GM18868 (cell line): ENCODE measurements around the gene MAPT.
A peak's percentile ranks its signal among the peaks of the same experiment; 100 is the strongest.

Source experiments
- ATAC-seq: cut with Tn5 transposase; IDR thresholded peaks from one replicate; pipeline ENCODE4 v1.9.1; 2021; ENCODE audit warnings: mild to moderate bottlenecking, moderate library complexity; ENCODE audit not compliant: unreplicated experiment

Gene MAPT

DNA sequence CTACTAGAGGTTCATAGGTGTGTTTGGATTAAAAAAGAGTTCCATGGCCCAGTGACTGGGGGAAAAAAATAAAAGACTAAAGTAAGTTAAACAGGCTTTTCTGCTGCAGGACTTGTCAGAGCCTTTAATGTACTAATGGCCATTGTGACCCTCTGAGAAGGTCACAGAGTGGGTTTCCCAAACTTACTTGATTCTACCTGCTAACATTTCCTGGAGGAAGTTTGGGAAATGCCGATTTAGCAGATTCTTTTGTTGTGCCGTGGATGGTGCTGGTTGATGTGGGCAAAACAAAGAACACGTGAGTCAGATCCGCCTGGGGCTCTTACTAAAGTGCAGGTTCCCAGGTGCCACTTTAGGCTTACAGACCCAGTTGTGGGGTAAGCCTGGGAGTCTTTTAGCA lies 91.1 kb downstream of the MAPT start:
- no peak for ATAC-seq

DNA sequence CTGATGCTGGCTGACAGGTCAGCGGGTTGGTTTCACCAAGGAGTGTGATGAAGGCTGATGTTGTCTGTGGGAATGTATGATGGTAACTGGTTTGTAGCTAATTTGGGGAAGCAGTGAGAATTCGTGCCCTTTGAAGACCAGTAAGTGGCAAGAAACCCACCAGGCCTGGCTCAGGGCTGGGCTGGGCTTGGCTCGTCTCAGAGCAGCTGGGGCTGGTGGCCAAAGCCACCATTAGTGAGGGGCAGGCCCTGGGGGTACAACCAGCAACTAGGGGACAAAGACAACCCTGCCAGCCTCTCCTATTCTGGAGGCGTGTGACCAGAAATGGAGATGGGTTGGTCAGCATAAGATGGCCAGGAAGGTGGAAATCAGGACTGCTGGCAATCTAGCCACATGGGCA lies 91.7 kb downstream of the MAPT start:
- no peak for ATAC-seq

DNA sequence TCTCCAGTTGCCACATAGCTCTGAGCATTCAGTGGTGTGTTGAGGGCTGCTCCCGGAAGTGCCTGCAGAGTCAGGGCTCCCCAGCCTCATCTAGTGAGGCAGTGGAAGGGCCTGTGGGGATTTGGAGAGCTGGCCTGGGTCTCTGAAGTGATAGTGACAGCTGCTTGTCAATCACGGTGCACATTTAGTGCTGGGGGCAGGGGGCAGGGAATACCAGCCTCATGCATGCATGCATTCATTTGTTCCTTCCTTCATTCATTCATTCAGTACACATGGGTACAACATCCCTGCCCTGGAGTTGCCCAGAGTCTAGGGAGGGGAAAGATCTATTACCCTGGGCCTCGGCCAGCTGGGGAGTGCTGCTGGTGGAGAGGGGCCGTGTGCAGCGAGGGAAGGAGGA lies 93.4 kb downstream of the MAPT start:
- ATAC-seq: no peak

DNA sequence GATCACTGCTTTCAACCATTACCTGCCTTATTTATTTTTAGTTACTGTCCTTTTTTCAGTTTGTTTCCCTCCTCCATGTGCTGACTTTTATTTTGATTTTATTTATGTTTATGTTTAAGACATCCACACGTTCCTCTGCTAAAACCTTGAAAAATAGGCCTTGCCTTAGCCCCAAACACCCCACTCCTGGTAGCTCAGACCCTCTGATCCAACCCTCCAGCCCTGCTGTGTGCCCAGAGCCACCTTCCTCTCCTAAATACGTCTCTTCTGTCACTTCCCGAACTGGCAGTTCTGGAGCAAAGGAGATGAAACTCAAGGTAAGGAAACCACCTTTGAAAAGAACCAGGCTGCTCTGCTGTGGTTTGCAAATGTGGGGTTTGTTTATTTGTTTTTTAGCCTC lies 95.4 kb downstream of the MAPT start:
- ATAC-seq: no peak

DNA sequence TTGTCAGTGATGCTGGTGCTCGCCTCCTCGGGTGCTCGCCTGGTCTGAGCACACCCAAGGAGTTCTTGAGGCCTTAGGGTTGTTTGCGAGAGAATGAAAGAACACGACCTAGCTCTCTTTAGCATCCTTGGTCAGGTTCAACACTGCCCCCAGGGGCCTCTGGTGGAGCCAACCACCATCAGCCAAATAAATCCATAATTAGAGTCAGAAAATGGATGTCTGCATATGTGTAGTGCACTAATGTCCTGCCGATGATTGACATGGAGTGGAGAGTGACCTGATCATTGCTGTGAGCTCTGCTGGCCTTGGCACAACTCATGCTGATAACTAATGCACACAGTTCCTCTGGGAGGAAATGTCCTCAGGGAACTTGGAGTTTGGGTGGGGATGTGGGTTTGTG lies 96.5 kb downstream of the MAPT start:
- no peak for ATAC-seq

DNA sequence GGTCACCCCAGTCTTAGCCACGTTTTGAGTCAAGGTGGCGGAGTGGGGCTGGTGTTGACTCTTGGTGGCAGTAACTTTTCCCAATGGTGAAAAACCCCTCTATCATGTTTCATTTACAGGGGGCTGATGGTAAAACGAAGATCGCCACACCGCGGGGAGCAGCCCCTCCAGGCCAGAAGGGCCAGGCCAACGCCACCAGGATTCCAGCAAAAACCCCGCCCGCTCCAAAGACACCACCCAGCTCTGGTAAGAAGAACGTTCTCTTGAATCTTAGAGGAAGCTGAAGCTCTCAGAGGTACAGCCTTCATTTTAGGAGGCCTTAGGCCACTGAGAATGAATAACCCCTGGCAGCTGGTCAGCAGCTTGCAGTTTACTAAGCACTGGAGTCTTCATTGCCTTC lies 97.0 kb downstream of the MAPT start:
- ATAC-seq: no peak

DNA sequence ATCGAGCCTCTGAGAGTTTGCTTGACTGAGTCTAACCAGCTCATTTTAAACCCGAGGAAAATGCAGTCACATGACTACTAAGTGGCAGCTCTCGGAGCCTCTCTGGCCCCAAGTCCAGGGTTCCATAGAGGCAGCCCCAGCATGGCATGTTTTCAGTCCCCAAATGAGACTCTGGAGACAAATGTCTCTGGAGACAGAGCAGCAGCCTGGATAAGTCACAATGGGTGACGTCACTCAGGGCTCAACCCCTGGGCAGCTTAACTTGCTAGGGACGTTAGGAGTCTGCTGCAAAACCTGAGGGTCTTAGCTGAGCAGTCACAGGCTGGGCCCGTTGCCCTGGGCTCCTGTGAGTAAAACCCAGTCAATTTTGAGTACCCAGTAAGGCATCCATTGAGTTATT lies 97.8 kb downstream of the MAPT start:
- no peak for ATAC-seq

DNA sequence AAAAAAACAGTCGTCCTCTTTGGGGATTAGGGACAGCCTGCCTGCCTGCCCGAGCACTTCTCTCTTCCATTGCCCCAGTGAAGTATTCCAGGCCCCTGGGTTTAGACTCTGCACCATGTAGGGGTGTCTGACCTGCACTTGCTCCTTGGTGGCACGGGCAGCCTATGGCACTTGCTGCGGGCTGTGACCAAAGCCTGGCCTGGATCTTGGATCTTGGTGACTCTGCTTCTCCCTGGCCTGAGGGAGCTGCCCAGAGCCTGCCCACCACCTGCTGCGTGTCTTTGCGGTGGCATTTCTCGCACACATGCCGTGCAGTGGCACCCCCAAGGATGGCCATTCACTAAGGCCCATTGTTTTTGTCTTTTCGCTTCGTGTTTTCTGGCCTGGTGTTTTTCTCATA lies 98.5 kb downstream of the MAPT start:
- ATAC-seq: no peak

DNA sequence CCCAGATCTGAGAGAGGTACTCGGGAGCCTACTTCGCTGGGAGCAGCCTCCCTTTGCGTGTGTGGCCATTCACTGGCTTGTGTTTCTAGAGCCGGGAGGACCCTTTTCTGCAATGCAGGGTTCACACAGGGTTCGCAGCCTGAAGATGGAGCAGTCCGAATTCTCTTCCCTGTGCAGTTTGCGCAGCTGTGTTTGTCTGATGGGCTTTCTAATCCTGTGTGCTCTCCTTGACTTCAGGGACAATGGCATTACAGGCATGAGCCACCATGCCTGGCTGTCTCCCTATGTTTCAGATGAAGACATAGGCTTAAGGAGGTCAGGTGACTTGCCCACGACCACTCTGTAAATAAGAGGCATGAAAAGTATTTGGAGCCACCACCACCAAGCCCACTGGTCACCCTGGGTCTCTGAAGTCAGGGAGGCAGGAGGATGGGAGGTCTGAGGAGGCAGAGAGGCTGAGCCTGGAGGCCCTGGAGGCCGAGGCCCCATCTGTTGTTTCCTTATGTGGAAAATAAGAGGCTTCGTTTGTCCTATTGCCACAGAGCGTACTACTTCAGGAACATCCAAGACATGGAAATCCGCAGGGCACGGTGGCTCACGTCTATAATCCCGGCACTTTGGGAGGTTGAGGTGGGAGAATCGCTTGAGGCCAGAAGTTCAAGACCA lies 99.7 kb downstream of the MAPT start:
- ATAC-seq: no peak

DNA sequence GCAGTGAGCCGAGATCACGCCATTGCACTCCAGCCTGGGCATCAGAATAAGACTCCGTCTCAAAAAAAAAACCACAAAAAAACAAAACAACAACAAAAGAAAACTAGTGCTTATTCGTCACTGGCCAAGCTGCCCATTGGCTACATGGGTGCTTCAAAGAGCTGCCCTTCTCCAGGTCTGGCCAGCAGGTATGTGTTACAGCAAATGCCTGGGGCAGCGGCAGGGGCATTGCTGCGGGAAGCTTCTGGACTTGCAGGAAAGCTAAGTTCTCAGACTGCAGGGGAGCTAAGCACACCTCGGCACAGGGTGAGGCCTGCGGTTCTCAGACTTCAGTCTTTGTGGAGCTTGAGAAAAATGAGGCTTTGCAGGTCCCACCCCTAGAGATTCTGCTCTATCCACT lies 100.6 kb downstream of the MAPT start:
- ATAC-seq: no peak

DNA sequence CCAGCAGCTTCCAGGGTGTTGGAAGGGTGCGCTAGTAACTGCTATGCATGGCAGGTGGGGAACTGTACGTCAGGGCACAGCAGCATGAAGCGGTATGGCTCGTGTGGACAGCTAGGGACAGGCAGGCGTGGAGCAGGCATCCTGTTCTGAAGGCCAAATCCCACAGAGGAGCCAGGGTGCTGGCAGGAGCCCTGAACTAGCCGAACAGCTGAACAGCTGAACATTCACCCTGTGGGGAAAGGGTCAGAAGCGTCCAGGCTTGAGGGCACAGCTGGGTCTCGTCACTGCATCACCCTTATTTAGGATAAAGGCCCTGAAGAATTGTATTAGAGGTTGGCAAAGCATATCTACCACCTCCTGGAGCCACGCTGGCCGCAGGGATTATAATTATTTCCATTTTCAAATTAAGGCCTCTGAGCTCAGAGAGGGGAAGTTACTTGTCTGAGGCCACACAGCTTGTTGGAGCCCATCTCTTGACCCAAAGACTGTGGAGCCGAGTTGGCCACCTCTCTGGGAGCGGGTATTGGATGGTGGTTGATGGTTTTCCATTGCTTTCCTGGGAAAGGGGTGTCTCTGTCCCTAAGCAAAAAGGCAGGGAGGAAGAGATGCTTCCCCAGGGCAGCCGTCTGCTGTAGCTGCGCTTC lies 101.4 kb downstream of the MAPT start:
- ATAC-seq: no peak

DNA sequence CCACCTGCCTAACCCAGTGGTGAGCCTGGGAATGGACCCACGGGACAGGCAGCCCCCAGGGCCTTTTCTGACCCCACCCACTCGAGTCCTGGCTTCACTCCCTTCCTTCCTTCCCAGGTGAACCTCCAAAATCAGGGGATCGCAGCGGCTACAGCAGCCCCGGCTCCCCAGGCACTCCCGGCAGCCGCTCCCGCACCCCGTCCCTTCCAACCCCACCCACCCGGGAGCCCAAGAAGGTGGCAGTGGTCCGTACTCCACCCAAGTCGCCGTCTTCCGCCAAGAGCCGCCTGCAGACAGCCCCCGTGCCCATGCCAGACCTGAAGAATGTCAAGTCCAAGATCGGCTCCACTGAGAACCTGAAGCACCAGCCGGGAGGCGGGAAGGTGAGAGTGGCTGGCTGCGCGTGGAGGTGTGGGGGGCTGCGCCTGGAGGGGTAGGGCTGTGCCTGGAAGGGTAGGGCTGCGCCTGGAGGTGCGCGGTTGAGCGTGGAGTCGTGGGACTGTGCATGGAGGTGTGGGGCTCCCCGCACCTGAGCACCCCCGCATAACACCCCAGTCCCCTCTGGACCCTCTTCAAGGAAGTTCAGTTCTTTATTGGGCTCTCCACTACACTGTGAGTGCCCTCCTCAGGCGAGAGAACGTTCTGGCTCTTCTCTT lies 102.1 kb downstream of the MAPT start:
- no peak for ATAC-seq

DNA sequence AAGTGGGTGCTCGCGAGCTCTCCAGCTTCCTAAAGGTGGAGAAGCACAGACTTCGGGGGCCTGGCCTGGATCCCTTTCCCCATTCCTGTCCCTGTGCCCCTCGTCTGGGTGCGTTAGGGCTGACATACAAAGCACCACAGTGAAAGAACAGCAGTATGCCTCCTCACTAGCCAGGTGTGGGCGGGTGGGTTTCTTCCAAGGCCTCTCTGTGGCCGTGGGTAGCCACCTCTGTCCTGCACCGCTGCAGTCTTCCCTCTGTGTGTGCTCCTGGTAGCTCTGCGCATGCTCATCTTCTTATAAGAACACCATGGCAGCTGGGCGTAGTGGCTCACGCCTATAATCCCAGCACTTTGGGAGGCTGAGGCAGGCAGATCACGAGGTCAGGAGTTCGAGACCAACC lies 102.8 kb downstream of the MAPT start:
- ATAC-seq: no peak

DNA sequence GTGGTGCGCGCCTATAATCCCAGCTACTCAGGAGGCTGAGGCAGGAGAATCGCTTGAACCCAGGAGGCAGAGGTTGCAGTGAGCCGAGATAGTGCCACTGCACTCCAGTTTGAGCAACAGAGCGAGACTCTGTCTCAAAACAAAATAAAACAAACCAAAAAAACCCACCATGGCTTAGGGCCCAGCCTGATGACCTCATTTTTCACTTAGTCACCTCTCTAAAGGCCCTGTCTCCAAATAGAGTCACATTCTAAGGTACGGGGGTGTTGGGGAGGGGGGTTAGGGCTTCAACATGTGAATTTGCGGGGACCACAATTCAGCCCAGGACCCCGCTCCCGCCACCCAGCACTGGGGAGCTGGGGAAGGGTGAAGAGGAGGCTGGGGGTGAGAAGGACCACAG lies 103.3 kb downstream of the MAPT start:
- no peak for ATAC-seq

DNA sequence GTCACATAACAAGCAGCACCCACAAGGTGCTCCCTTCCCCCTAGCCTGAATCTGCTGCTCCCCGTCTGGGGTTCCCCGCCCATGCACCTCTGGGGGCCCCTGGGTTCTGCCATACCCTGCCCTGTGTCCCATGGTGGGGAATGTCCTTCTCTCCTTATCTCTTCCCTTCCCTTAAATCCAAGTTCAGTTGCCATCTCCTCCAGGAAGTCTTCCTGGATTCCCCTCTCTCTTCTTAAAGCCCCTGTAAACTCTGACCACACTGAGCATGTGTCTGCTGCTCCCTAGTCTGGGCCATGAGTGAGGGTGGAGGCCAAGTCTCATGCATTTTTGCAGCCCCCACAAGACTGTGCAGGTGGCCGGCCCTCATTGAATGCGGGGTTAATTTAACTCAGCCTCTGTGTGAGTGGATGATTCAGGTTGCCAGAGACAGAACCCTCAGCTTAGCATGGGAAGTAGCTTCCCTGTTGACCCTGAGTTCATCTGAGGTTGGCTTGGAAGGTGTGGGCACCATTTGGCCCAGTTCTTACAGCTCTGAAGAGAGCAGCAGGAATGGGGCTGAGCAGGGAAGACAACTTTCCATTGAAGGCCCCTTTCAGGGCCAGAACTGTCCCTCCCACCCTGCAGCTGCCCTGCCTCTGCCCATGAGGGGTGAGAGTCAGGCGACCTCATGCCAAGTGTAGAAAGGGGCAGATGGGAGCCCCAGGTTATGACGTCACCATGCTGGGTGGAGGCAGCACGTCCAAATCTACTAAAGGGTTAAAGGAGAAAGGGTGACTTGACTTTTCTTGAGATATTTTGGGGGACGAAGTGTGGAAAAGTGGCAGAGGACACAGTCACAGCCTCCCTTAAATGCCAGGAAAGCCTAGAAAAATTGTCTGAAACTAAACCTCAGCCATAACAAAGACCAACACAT lies 104.9 kb downstream of the MAPT start, which contains the start of gene STH:
STH (plus strand) TSS at position 264 of the 913 bp plus-strand sequence; CDS start at position 294, 30 bp downstream.
- no peak for ATAC-seq

DNA sequence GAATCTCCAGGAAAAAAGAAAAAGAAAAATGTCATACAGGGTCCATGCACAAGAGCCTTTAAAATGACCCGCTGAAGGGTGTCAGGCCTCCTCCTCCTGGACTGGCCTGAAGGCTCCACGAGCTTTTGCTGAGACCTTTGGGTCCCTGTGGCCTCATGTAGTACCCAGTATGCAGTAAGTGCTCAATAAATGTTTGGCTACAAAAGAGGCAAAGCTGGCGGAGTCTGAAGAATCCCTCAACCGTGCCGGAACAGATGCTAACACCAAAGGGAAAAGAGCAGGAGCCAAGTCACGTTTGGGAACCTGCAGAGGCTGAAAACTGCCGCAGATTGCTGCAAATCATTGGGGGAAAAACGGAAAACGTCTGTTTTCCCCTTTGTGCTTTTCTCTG lies 105.5 kb downstream of the MAPT start:
- no peak for ATAC-seq

DNA sequence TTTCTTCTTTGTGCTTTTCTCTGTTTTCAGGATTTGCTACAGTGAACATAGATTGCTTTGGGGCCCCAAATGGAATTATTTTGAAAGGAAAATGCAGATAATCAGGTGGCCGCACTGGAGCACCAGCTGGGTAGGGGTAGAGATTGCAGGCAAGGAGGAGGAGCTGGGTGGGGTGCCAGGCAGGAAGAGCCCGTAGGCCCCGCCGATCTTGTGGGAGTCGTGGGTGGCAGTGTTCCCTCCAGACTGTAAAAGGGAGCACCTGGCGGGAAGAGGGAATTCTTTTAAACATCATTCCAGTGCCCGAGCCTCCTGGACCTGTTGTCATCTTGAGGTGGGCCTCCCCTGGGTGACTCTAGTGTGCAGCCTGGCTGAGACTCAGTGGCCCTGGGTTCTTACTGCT lies 105.9 kb downstream of the MAPT start:
- no peak for ATAC-seq

DNA sequence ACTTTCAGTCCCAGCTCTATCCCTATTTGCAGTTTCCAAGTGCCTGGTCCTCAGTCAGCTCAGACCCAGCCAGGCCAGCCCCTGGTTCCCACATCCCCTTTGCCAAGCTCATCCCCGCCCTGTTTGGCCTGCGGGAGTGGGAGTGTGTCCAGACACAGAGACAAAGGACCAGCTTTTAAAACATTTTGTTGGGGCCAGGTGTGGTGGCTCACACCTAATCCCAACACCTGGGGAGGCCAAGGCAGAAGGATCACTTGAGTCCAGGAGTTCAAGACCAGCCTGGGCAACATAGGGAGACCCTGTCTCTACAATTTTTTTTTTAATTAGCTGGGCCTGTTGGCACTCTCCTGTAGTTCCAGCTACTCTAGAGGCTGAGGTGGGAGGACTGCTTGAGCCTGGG lies 106.4 kb downstream of the MAPT start:
- ATAC-seq: no peak

DNA sequence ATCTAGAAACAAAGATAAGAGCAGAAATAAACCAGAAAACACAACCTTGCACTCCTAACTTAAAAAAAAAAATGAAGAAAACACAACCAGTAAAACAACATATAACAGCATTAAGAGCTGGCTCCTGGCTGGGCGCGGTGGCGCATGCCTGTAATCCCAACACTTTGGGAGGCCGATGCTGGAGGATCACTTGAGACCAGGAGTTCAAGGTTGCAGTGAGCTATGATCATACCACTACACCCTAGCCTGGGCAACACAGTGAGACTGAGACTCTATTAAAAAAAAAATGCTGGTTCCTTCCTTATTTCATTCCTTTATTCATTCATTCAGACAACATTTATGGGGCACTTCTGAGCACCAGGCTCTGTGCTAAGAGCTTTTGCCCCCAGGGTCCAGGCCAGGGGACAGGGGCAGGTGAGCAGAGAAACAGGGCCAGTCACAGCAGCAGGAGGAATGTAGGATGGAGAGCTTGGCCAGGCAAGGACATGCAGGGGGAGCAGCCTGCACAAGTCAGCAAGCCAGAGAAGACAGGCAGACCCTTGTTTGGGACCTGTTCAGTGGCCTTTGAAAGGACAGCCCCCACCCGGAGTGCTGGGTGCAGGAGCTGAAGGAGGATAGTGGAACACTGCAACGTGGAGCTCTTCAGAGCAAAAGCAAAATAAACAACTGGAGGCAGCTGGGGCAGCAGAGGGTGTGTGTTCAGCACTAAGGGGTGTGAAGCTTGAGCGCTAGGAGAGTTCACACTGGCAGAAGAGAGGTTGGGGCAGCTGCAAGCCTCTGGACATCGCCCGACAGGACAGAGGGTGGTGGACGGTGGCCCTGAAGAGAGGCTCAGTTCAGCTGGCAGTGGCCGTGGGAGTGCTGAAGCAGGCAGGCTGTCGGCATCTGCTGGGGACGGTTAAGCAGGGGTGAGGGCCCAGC lies 107.3 kb downstream of the MAPT start:
- ATAC-seq: no peak

DNA sequence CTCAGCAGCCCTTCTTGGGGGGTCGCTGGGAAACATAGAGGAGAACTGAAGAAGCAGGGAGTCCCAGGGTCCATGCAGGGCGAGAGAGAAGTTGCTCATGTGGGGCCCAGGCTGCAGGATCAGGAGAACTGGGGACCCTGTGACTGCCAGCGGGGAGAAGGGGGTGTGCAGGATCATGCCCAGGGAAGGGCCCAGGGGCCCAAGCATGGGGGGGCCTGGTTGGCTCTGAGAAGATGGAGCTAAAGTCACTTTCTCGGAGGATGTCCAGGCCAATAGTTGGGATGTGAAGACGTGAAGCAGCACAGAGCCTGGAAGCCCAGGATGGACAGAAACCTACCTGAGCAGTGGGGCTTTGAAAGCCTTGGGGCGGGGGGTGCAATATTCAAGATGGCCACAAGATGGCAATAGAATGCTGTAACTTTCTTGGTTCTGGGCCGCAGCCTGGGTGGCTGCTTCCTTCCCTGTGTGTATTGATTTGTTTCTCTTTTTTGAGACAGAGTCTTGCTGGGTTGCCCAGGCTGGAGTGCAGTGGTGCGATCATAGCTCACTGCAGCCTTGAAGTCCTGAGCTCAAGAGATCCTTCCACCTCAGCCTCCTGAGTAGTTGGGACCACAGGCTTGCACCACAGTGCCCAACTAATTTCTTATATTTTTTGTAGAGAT lies 108.1 kb downstream of the MAPT start:
- ATAC-seq: peak; percentile 45
